GM19099 (cell line): ENCODE results near the gene RBM38.

Experiments used
- POLR2A ChIP-seq: IDR thresholded peaks from 3 replicates; pipeline ENCODE4 v1.6.1; 2011; ENCODE audit warnings: low read depth; ENCODE audit not compliant: insufficient read length; ENCODE audit errors: extremely low read depth

RBM38 gene

DNA sequence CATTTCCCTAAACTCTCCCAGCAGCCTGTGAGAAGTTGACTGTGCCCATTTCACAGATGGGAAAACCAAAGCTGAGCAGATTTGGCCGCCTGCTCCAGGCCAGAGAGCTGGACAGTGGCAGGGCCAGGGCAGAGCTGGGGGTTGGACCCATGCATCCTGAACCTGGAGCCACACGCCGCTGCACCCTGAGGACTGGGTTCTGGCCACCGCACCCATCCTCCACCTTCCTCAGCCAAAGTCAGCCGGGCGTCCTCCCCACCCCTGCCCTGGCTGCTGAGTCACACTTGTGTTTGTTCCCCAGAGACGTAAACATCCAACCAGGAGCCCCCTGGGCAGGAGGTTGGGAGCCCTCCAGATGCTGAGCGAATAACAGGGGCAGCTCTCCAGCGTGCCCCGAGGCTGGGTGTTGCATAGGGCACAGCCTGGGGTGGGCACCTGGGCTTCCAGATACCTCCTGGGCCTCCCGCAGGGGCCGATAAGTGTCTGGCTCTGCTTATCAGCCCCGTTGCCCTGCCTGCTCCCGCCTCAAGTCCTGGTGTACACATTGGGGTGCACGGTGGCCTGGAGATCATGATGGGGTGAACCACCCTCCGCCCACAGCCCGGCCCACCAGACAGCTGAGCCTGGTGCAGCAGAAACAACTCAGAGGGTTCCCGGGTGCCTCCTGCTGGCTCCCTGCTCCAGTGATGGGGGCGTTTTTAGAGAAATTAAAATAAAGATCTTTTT lies 23.8 kb downstream of the RBM38 start:
- TF ChIP-seq POLR2A: no peak

- no peak for TF ChIP-seq POLR2A
Measured at GRCh38 chr20:57415771-57416170, 24.6 kb downstream of the RBM38 start.

DNA sequence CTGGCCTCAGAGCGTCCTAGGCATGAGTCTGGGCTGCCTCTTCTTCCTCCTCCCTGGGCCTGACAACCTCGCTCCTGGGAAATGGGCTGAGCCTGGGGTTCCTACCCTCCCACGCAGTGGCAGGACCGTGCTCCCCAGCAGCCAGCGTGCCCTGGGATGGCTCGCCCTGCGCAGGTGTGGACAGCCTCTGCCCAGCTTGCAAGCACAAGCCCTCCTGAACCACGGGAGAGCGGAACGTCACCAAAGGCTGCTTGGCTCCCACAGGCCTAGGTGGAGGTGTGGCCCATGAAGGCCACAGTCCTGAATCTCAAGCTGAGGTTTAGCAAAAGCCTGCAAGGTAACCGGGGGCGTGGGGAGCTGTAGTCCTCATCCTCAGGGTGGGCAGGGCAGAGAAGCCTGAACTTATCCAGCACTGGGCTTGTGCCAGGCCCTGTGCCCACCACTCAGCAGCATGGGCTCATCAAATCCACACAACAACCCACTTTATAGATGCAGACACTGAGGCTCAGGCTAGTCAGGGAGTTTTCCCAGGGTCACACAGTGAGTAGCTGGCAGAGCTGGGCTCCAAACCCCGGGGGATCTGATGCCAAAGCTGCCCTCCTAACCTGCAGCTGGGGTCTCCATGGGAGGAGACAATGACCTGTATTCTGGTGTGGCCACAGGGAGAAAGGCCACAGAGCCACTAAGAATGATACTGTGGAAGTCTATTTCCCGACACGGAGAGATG lies 25.3 kb downstream of the RBM38 start:
- no peak for TF ChIP-seq POLR2A

GRCh38 chr20:57417051-57417689 lies 26.0 kb downstream of the RBM38 start:
- TF ChIP-seq POLR2A: no peak

DNA sequence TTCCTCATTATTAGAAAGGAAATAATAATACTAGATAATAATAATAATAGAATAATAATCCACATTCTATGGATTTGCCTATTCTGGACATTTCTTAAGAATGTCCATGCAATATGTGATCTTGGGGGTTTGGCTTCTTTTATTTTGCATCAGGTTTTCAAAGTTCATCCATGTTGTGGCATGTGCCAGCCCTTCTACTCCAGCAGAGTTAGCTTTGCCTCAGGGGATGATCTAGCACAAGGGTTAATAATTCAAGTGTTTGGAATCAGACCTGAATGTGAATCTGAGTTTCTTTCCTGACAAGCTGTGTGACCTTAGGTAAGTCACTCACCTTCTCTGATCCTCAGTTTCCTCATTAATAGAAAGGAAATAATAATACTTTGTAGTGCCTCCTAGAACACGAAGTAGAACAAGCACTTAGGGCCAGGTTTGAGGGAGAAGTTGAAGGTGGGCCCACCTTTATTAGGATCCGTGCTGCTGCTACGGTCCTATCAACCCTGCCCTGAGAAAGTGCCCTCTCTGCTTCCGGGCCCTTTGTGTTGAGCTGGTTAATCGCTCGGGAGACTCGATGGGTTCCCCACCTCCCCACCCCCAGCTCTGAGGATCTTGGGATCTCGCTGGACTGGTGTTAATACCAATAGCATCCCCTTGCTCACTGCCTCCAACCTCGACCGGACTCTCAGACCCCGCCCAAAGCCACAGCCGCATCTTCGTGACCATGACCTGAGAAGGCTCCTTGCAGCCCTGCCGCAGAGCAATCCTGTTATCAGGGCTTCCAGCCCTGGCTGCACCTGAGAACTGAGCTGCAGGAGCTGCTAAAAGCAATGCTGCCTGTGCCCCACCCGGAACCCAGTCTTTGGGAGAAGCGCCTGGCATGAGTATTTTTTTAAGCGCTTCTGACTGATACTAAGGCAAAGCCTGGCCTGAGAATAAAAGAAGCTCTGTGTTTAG lies 26.9 kb downstream of the RBM38 start:
- no peak for TF ChIP-seq POLR2A

DNA sequence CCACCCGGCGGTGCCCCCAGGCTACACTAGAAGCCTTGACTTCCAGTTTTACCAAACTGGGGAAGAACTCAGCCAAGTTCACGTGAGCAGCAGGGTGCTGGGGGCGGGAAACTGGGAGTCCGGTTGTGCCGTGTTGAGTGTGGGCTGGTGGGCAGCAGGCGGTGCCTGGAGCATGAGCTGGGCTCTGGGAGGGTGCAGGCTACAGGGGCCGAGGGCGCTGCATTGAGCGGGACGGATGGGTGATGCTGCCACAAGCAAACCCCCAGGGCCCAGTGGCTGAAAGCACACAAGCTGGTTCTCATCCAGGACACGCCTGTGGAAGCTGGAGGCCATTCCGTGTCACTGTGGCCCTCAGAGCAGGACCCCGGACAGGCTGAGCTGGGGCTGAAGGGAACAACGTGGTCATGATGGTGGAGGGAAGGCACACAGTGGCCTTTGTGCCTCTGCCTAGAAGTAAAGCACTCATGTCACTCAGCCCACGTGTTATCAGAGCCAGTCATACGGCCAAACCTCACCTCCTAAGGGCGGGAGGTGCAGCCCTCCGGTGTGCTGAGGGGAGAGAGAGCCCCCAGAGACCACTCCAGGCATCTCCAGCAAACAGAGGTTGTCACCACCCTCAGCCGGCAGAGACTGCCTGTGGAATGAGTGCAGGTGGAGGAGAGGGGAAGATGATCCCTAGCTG lies 29.5 kb downstream of the RBM38 start:
- no peak for TF ChIP-seq POLR2A

DNA sequence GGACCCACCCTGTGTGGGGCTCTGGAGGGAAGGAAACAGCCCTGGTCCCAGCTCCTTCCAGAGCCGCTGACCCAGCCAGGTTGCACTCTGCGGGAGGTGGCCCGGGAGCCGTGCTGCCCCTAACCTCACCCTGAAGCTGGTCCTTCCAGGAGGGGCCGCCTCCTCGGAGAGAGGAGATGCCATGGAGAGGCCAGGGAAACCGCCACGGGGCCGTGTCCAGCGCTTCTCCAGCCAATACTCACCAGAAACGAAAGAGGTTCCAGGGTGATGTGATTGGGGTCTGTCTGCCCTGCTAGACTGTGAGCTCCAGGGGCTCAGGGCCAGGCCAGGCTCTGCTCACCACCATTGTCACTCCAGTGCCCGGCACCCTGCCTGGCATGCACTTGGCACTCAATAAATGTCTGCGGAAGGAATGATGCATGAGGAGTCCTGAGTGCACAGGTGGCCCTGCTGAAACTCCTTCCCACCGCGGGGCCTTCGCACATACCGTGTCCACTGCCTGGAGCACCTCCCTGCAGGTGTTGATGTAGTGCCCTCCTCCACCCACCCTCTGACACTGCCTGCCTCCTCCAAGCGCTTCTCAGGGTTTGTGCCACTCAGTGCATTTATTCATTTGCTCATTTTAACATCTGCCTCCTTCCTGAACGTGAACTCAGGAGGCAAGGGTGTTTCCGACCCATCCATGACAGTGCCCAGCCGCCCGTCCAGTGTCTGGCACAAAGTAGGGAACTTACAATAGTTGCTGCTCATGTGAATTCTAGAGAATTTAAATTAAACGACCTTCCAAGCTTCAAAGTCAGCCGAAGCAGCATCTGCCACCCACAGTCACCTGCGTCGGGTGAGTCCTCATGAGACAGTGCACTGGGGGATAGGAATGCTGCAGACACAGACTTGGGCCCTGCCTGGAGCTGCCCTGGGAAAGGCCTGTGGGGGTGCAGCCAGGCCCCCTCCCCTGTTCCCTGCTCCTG lies 30.3 kb downstream of the RBM38 start:
- TF ChIP-seq POLR2A: no peak

GRCh38 chr20:57422254-57422653 lies 31.1 kb downstream of the RBM38 start:
- TF ChIP-seq POLR2A: no peak

DNA sequence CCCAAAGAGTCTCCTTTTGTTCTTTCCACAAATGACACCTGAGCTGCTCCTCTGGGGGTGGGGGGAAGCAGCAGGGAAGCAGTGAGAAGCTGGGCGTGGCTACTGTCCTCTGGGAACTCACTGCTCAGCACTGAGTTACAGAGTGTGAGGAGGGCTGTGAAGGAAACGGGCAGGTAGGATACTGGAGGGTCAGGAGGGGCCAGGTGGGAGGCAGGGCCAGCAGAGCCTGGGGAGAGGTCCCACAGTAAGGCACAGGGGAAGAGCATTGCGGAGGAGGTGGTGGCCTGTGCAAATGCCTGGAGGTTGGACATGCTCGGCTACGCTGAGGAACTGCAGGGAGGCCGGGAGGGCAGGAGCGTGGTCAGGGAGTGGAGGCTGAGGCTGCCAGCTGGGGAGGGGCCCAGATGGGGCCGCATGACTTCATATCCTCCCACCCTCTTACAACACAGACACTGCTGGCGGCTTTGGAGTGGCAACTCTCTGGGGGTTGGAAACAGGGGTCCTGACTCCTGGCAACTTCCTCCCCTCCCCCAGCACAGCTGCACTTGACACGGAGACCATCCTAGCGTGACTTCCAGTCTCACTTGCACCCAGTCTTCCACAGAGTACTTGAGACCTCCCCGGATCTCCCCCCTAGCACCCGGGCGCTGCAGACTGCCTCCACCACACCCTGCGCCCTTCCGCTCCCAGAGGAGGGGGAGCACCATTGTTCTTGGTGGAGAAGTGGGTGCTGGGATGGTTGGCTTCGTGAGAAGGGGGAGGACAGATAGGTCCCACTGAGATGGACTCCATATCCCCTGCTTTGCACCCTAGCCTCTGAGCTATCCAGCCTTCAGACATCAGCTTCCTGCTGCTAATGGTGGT lies 34.2 kb downstream of the RBM38 start:
- no peak for TF ChIP-seq POLR2A

DNA sequence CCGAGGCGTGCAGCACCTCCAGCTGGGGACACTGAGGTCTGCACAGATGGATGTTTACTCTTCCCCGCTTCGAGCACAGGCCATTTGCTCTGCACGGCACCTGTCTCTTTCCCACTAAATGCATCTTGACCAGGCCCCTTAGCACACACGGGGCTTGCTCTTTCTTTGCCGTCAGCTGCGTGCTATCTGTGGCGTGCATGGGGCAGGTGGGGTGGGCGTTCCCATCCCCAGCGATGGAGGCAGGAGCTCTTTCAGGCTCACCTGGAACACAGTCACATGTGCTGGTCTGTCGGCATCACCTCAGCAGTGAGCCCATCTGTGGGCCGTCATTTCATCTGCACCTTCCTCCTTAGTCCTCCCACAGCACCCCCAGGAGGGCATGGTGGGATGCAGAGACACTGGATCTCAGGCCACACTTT lies 35.1 kb downstream of the RBM38 start:
- no peak for TF ChIP-seq POLR2A

GRCh38 chr20:57426831-57427230 lies 35.6 kb downstream of the RBM38 start:
- no peak for TF ChIP-seq POLR2A

DNA sequence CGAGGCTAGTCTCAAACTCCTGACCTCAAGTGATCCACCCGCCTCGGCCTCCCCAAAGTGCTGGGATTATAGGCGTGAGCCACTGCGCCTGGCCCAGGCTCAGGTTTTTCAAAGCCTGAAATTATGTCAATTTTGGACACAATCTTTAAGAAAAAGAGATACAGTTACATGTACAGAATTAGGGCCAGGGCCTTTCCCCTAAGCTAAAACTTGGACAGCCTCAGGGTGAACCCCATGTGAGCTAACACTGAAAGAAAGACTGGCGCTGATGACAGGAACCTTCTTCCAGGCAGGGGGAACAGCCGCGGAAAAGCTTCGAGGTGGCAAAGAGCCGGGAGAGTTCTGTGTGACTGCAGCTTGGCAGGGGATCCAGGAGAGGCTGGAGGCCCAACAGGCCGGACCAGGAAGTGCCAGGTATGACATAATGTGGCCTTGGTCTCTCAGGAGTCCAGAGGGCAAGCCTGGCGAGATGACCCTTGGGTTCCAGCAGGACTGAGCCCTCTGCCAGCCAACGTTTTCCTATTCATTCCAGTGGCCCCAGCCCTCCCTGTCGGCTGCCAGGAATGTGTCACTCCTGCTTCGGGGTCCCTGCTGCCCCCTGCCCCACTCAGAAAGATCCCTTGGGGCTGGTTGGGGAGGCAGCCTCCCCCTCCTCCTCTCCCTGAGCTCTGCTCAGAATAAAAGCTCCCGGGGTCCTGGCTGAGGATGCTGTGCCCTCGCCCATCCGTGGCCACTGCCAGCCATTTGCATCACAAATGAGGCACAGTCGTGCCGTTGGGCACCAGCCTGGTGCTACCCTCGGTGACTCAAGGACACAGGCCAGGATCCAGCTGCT lies 37.3 kb downstream of the RBM38 start:
- no peak for TF ChIP-seq POLR2A

- no peak for TF ChIP-seq POLR2A
Measured at GRCh38 chr20:57429159-57429496, 37.9 kb downstream of the RBM38 start.
